ENCODE data around the gene PDLIM7.
A peak's percentile ranks its signal among the peaks of the same experiment; 100 is the strongest.

The PDLIM7 gene

DNA sequence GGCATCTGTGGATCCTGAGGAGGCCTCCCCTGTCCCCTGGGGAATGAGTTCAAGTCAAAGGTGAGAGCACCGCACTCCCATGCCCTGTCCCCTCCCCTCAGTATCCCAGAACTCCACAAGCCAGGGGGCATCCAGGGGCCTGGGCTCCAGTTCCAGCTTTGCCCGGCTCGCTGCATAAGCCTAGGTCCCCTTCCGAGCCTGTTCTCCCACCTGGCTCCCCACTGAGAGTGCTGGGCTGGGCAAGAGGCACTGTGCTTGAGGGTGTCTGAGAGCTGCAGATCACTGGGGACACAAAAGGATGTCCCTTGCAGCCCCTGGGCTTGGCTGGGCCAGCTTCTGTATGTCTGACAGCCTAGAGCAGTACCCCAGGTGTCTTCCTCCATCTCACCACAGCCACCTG is 7.7 kb upstream of the PDLIM7 start:
- DNase-seq (ENCODE audit: low spot score): no peak

- no peak for DNase-seq (ENCODE audit: low spot score)
These were observed 7.0 kb upstream of the PDLIM7 start for GRCh38 chr5:177504086-177505056.

- DNase-seq (ENCODE audit: low spot score): no peak
These were observed 6.1 kb upstream of the PDLIM7 start for GRCh38 chr5:177503351-177504085.

GRCh38 chr5:177502886-177503285 is 5.5 kb upstream of the PDLIM7 start:
- DNase-seq (ENCODE audit: low spot score): no peak

- DNase-seq (ENCODE audit: low spot score): no peak
These were observed 4.7 kb upstream of the PDLIM7 start for GRCh38 chr5:177501874-177502678.

- DNase-seq (ENCODE audit: low spot score): peak; percentile 78
These were observed 3.5 kb upstream of the PDLIM7 start for GRCh38 chr5:177500685-177501522.

- DNase-seq (ENCODE audit: low spot score): no peak
These were observed 2.4 kb upstream of the PDLIM7 start for GRCh38 chr5:177499842-177500241.

- no peak for DNase-seq (ENCODE audit: low spot score)
These were observed 796 bp upstream of the PDLIM7 start for GRCh38 chr5:177498013-177498787.

DNA sequence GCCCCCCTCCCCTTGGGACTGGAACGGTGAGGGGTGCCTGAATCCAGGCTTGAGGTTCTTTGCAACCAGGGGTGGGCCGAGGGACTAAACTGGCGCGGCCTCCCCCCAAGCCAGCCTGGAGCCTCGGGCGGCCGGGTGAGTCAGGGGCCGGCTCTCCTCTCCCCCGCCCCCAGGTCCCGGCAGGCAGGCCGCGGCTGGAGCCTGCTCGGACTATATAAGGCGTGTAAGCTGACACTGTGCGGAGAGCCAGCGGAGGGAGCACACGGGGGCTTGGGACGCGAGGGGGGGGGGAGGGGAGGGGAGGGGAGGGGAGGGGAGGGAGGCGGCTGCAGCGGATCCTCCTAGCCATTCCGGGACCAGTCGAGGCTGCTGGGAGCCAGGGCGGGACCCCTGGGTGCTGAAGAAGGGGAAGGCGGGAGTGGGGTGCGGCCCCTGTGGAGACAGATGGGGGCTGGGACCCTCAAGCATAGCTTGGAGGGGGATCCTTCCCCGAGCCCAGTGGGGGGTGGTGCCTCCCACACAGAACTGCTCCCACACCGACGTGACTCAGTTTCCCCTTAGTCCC is 595 bp downstream of the PDLIM7 start:
- DNase-seq (ENCODE audit: low spot score): peak; percentile 85

GRCh38 chr5:177496070-177496726 is 1.2 kb downstream of the PDLIM7 start:
- DNase-seq (ENCODE audit: low spot score): no peak

DNA sequence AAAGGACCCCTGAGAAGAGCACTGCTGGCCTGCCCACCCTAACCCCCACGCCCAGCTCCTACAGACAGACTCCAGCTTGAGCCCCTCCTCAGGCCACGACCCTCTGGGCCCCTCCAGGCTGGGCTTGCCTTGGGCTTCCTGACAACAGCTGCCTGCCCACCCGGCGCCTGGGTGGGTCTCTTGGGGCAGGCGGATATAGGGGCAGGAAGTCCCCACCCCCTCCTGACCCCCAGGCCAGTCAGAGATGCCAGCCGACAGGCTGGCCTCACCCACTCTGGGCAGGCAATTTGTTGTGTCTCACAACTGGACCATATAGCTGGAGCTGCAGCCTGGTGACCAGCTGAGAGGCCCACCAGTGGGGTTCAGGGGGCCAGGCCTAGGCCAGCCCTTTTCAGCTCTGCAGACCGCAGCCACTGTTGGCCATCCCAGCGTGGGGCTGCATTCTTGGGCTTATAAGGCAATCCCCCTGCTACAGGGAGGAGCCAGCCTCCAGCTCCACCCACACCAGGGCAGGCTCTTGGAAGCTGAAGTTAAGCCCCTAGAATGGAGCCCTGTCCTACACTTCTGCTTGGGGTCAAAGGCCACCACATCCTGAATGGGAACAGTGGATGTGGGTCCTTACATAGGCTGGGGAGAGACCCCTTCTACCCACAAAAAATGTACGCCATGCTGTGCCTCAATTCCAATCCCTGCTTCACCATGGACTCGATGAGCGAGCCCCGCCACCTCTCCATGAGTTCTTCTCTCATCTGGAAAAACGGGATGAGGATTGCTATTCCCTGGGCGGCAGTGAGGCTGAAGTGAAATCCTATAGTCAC is 2.0 kb downstream of the PDLIM7 start:
- peak; percentile 93 for DNase-seq (ENCODE audit: low spot score)

DNA sequence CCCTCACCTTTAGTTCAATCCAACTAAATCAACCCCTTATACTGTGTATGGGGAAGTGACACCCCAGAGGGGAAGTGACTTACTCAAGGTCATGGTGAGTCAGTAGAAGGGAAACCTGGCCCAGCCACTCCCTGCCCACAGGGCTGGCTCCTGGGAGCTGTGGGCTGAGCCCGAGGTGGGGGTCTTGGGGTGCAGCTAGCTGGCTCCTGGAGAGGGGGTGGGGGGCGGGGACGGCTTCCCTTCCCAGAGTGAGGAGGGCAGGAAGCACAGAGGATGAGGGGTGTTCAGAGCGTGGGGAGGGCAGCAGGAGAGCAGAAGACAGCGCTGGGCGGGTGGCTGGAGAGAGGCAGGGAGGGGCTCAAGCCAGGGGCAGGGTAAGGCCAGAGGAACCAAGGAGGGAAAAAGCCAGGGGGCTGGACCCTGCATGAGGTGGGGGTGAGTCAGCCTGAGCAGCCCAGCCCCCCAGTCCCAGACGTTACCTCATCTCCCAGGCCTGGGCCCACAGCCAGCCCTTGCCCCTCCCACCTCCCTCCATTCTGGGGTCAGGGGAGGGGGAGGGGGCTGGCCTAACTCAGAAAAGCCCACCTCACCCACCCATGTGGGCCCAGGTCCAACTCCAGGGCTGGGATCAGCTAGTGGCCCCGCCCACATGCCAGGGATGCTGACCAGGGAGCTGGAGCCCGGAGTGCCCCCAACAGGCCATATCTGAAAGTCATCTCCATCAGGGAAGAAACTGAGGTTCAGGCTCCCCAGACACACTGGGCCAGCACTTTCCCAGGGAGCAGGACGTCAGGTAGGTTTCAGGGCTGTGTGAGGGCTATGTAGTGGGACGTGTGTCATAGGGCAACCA is 2.8 kb downstream of the PDLIM7 start:
- DNase-seq (ENCODE audit: low spot score): peak; percentile 93

- no peak for DNase-seq (ENCODE audit: low spot score)
These were observed 3.5 kb downstream of the PDLIM7 start for GRCh38 chr5:177493795-177494345.

DNA sequence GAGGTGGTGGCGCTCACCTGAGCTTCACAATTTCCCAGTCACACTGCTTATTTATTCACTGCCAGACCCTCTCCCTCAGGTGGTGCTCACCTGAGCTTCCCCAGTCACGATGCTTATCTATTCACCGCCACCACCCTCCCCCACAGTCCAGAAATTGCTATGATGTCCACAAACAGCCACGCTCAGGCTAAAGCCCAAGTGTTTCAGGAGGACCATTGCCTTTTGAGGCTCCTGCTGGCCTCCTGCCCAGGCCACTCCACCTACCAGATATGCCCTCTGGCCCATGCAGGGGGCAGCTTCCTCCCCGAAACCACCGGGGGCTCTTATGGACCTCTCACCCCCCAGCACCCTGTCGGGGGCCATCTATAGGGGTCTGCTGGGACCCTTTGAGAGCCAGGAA is 4.6 kb downstream of the PDLIM7 start:
- no peak for DNase-seq (ENCODE audit: low spot score)

DNA sequence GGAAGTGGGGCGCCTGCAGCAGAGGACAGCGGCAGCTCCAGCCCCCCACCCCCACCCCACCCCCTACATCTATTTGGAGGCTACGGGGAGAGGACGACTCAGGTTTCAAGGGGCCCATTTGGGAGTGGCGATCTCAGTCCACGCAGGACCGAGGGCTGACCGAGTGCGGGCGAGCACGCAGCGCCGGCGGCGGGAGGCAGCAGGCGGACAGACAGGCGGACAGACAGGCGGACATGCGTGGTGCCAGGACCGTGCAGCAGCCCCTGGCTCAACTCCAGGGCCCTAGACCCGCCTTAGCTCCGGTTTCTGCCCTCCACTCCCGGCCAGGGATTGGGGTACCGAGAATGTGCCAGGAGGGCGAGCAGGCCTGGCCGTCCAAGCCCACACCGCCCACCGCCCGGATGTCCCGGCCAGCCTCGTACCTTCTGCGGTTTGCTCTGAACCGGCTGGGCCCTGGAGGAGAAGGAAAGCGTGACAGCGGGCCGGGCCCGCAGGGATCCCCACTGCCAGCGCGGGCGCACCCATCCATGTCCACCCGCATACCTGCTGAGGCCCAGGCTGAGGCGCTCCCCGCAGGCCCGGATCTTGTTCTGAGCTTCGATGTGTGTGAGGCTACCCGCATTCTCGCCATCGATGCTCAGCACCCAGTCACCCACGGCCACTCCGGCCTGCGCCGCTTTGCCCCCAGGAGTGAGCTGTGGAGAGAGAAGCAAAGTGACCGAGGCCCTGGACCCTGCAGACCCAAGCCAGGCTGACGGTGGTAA is 5.2 kb downstream of the PDLIM7 start:
- no peak for DNase-seq (ENCODE audit: low spot score)

DNA sequence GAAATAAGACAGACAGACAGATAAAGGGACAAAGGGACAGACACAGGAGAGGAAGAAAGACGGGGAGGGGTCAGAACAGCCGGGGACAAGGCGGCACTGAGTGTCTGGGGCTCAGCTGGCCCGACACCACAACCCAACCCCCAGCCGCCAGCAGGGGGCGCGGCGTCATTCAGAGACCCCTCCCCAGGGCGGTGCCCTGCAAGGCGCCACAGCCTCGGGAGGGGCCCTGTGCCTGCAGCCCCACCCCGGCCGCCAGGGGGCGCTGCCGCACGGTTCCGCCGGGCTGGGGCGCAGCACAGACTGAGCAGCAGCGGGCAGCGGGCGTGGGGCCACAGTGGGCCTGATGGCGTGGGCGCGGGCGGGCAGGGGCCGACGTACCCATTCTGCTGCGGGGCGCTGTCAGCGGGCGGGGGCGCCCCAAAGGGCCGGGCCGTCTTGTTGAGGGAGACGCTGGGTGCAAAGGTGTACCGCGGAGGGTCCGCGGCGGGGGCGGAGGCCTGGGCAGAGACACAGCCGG is 5.9 kb downstream of the PDLIM7 start:
- no peak for DNase-seq (ENCODE audit: low spot score)

DNA sequence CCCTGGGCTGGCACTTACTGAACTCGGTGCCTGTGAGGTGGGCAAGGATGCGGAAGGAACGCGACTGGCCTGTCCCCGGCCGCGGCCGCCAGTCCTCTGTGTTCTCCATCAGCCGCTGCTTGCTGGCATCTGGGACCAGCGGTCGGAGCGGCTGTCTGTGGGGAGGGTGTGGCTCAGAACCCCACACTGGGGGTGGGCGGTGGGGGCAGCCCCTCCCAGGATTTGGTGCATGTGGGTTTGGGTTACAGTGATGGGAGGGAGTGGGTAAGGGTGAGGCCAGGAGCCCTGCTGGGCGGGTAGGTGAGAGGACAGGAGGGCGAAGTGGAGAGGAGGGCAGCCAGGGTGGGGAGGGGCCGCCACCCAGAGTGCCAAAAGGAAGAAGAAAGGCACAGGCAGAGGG is 6.4 kb downstream of the PDLIM7 start:
- DNase-seq (ENCODE audit: low spot score): no peak
